ENCODE results near the gene PPP3R1. TPM values are rescaled to one million over a fixed set of nuclear protein-coding genes. Genes with fewer than 3 reads are reported as not detected.

Gene PPP3R1
- total RNA-seq, 1 experiment from 2014 or later = 70.9 TPM

DNA sequence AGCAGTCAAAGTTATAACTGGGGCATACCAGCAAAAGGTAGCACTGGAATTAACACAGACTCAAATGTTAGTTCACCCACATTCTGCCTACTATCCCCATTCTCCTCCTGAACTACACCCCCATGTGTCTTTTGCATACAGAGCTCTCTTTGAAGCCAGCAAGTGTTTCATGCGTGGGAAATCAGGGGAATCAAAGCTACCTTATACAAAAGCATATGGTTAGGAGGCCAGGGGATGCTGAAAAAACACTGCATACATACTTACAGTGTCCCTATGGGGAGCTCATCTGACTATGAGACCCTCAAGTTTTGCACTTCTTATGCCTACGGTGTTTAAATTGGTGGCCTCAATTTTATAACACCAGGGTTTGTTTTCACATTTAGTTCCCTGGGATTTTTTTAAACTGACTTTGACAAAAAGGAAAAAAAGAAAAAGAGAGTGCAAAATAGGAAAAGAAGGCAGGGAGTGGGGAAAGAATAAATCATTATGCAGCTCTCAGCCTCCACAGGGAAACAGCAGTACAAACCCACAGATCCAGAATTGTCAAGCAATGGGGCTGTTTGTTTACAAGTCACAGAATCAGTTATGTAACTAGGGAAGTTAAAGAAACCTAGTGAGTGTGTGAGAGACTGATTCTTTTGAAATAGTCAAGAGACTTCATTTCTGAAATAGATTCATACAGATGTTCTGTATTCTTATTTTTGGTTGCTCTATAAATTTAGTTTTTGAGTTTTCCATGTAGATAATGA lies 20.1 kb upstream of the PPP3R1 start:
- CTCF ChIA-PET = no interaction called here
- Mint-ChIP-seq H3K4me1 (ENCODE audit: low read depth, unreplicated experiment) (no peaks in the 10 kb centered on the region), H3K36me3 (ENCODE audit: insufficient read depth, unreplicated experiment) (no peaks in the 10 kb centered on the region), H3K4me3 (ENCODE audit: unreplicated experiment) (no peak overlapping the region), H3K27ac (ENCODE audit: unreplicated experiment) (no peak overlapping the region), H3K27me3 (ENCODE audit: insufficient read depth, unreplicated experiment) (peaks cover 28% of the 10 kb centered on the region), H3K9me3 (ENCODE audit: unreplicated experiment) (no peaks in the 10 kb centered on the region)
- BruUV-seq (replicated peaks) = no TSS peak
- H3K4me3 ChIP-seq (ENCODE audit: low read depth, low read length) = no peak overlapping the region
- DNase-seq = no peak
- POLR2A ChIA-PET = no interaction called here
- no peaks in the 10 kb centered on the region for H3K36me3 ChIP-seq (ENCODE audit: control insufficient read depth, insufficient read depth, low read length)
- TF ChIP-seq, protein P1, sequence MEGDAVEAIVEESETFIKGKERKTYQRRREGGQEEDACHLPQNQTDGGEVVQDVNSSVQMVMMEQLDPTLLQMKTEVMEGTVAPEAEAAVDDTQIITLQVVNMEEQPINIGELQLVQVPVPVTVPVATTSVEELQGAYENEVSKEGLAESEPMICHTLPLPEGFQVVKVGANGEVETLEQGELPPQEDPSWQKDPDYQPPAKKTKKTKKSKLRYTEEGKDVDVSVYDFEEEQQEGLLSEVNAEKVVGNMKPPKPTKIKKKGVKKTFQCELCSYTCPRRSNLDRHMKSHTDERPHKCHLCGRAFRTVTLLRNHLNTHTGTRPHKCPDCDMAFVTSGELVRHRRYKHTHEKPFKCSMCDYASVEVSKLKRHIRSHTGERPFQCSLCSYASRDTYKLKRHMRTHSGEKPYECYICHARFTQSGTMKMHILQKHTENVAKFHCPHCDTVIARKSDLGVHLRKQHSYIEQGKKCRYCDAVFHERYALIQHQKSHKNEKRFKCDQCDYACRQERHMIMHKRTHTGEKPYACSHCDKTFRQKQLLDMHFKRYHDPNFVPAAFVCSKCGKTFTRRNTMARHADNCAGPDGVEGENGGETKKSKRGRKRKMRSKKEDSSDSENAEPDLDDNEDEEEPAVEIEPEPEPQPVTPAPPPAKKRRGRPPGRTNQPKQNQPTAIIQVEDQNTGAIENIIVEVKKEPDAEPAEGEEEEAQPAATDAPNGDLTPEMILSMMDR (IDR thresholded peaks at IDR 0.05; ENCODE audit: insufficient read depth in 1 of 2, low read depth in 1 of 2, low read length in 1 of 2, severe bottlenecking in 1 of 2, unreplicated experiment in 1 of 2) = no peak
- no peaks in the 10 kb centered on the region for H3K9me3 ChIP-seq
- intact Hi-C loops (cut with micrococcal nuclease; ENCODE audit: unreplicated experiment) = no loop called here
- no peaks in the 10 kb centered on the region for H3K4me1 ChIP-seq
- H3K27me3 ChIP-seq (replicated peaks; ENCODE audit: control insufficient read depth, insufficient read depth, low read length) = no peaks in the 10 kb centered on the region

DNA sequence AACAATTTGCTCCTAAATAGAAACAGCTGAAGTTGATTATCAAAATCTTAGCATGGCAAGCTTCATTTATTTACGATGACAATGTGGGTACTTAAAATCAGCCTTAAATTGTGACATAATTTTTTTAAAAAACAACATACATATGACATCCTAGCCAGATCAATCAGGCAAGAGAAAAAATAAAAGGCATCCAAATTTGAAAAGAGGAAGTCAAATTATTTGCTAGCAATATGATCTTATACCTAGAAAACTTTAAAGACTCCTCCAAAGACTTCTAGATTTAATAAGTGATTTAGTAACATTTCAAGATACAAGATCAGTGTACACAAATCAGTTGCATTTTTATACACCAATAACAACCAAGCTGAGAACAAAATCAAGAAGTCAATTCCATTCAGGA lies 14.3 kb upstream of the PPP3R1 start:
- ChIA-PET POLR2A (no interaction called here), CTCF (no interaction called here)
- Mint-ChIP-seq H3K9me3 (ENCODE audit: unreplicated experiment) (no peaks in the 10 kb centered on the region), H3K27ac (ENCODE audit: unreplicated experiment) (no peak overlapping the region), H3K4me1 (ENCODE audit: low read depth, unreplicated experiment) (no peaks in the 10 kb centered on the region), H3K4me3 (ENCODE audit: unreplicated experiment) (no peak overlapping the region), H3K27me3 (ENCODE audit: insufficient read depth, unreplicated experiment) (peaks cover 25% of the 10 kb centered on the region), H3K36me3 (ENCODE audit: insufficient read depth, unreplicated experiment) (no peaks in the 10 kb centered on the region)
- H3K4me1 ChIP-seq = no peaks in the 10 kb centered on the region
- no peak for DNase-seq
- BruUV-seq (replicated peaks) = no TSS peak
- H3K9me3 ChIP-seq = no peaks in the 10 kb centered on the region
- no peaks in the 10 kb centered on the region for H3K36me3 ChIP-seq (ENCODE audit: control insufficient read depth, insufficient read depth, low read length)
- TF ChIP-seq, protein P1 (IDR thresholded peaks at IDR 0.05; ENCODE audit: insufficient read depth in 1 of 2, low read depth in 1 of 2, low read length in 1 of 2, severe bottlenecking in 1 of 2, unreplicated experiment in 1 of 2) = no peak
- H3K27me3 ChIP-seq (replicated peaks; ENCODE audit: control insufficient read depth, insufficient read depth, low read length) = no peaks in the 10 kb centered on the region
- no peak overlapping the region for H3K4me3 ChIP-seq (ENCODE audit: low read depth, low read length)
- intact Hi-C loops (cut with micrococcal nuclease; ENCODE audit: unreplicated experiment) = no loop called here

DNA sequence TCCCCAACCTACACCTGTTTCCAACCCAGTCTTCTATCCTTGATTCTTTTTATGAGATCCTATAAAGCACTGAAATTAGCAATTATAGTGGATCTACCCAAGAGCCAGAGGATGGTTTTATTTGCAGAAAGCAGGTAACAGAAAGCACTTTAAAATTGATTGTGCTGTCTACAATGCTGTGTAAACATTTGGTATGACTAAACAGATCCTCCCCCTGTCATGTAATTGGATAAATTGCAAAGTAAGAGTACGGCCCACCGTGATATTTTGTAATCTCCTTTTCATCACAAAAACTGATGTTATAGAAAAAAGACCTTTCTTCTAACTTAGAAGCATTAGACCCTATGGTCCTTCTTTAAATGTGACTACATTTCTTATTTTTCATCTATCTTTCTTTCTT lies 11.3 kb upstream of the PPP3R1 start:
- H3K27me3 Mint-ChIP-seq (ENCODE audit: insufficient read depth, unreplicated experiment) = peaks cover 20% of the 10 kb centered on the region
- H3K27ac Mint-ChIP-seq (ENCODE audit: unreplicated experiment) = no peak overlapping the region
- intact Hi-C loops (cut with micrococcal nuclease; ENCODE audit: unreplicated experiment) = no loop called here
- Histone ChIP-seq H3K4me1 (no peaks in the 10 kb centered on the region), H3K27me3 (replicated peaks; ENCODE audit: control insufficient read depth, insufficient read depth, low read length) (no peaks in the 10 kb centered on the region), H3K9me3 (no peaks in the 10 kb centered on the region), H3K4me3 (ENCODE audit: low read depth, low read length) (no peak overlapping the region), H3K36me3 (ENCODE audit: control insufficient read depth, insufficient read depth, low read length) (no peaks in the 10 kb centered on the region)
- no peaks in the 10 kb centered on the region for H3K9me3 Mint-ChIP-seq (ENCODE audit: unreplicated experiment)
- no peaks in the 10 kb centered on the region for H3K4me1 Mint-ChIP-seq (ENCODE audit: low read depth, unreplicated experiment)
- CTCF ChIA-PET = interaction anchor here (0.7 kb wide), 1 partner anchor 527 kb away, joined by 3 read pairs; no protein-coding TSS in a partner anchor
- no peak for DNase-seq
- TF ChIP-seq, protein P1 (IDR thresholded peaks at IDR 0.05; ENCODE audit: insufficient read depth in 1 of 2, low read depth in 1 of 2, low read length in 1 of 2, severe bottlenecking in 1 of 2, unreplicated experiment in 1 of 2) = no peak
- H3K4me3 Mint-ChIP-seq (ENCODE audit: unreplicated experiment) = no peak overlapping the region
- BruUV-seq (replicated peaks) = no TSS peak
- POLR2A ChIA-PET = interaction anchor here (0.6 kb wide), 1 partner anchor 42 kb away, joined by 3 read pairs; no protein-coding TSS in a partner anchor
- no peaks in the 10 kb centered on the region for H3K36me3 Mint-ChIP-seq (ENCODE audit: insufficient read depth, unreplicated experiment)
